ENCODE results near the gene CUL5. TPM values are rescaled to one million over a fixed set of nuclear protein-coding genes. Genes with fewer than 3 reads are reported as not detected.

The CUL5 gene
- polyA plus RNA-seq, 3 donors, result 24.7 to 37.8 (median 36.7) TPM

GRCh38 chr11:107998761-107999160, 9.9 kb upstream of the CUL5 start:
- Mint-ChIP-seq H3K36me3 (no peaks in the 10 kb centered on the region), H3K27me3 (ENCODE audit: low read depth in 3 of 3) (peaks cover 2 to 7% (median 3%) of the 10 kb centered on the region in 3 donors), H3K4me3 (no peak overlapping the region), H3K27ac (peak overlapping the region in 1 of 7 donors; percentile 10), H3K9me3 (peaks cover 0 to 4% (median 0%) of the 10 kb centered on the region in 7 donors), H3K4me1 (peaks cover 2% of the 10 kb centered on the region)
- H3K9ac ChIP-seq (ENCODE audit: insufficient read depth, low read length, poor library complexity, severe bottlenecking), result no peak overlapping the region
- H3K36me3 ChIP-seq (replicated peaks in 1 of 2; ENCODE audit: control insufficient read depth in 1 of 2, insufficient read depth in 2 of 2, low read length in 2 of 2), result no peaks in the 10 kb centered on the region
- no peak overlapping the region for H3K4me2 ChIP-seq (replicated peaks; ENCODE audit: extremely low read depth, low read length, poor library complexity, severe bottlenecking)
- H3K27ac ChIP-seq (ENCODE audit: low read depth in 1 of 2, low read length in 2 of 2), result no peak overlapping the region
- H3K79me2 ChIP-seq (ENCODE audit: insufficient read depth, low read length), result no peaks in the 10 kb centered on the region
- intact Hi-C loops (cut with micrococcal nuclease), result no loop called here
- H4K20me1 ChIP-seq (ENCODE audit: insufficient read depth, low read length), result no peaks in the 10 kb centered on the region
- no peak overlapping the region for H2AFZ ChIP-seq (ENCODE audit: insufficient read depth, low read depth, low read length, poor library complexity, severe bottlenecking)
- no peaks in the 10 kb centered on the region for H3K4me1 ChIP-seq (ENCODE audit: control insufficient read depth in 1 of 2, insufficient read depth in 2 of 2, low read length in 2 of 2)
- WGBS (ENCODE audit: insufficient coverage), result 93% methylated on average over 5 of the region's 6 CpGs
- H3K4me3 ChIP-seq (replicated peaks in 1 of 3; ENCODE audit: low read depth in 2 of 3, low read length in 3 of 3), result no peak overlapping the region
- no peaks in the 10 kb centered on the region for H3K27me3 ChIP-seq (ENCODE audit: control insufficient read depth in 2 of 2, insufficient read depth in 2 of 2, low read length in 2 of 2)
- TF ChIP-seq, protein P1, sequence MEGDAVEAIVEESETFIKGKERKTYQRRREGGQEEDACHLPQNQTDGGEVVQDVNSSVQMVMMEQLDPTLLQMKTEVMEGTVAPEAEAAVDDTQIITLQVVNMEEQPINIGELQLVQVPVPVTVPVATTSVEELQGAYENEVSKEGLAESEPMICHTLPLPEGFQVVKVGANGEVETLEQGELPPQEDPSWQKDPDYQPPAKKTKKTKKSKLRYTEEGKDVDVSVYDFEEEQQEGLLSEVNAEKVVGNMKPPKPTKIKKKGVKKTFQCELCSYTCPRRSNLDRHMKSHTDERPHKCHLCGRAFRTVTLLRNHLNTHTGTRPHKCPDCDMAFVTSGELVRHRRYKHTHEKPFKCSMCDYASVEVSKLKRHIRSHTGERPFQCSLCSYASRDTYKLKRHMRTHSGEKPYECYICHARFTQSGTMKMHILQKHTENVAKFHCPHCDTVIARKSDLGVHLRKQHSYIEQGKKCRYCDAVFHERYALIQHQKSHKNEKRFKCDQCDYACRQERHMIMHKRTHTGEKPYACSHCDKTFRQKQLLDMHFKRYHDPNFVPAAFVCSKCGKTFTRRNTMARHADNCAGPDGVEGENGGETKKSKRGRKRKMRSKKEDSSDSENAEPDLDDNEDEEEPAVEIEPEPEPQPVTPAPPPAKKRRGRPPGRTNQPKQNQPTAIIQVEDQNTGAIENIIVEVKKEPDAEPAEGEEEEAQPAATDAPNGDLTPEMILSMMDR (IDR thresholded peaks at IDR 0.05), result no peak
- no peak for DNase-seq
- H3K9me3 ChIP-seq (replicated peaks in 1 of 2; ENCODE audit: control insufficient read depth in 1 of 2, insufficient read depth in 1 of 2, low read length in 2 of 2), result no peaks in the 10 kb centered on the region

DNA sequence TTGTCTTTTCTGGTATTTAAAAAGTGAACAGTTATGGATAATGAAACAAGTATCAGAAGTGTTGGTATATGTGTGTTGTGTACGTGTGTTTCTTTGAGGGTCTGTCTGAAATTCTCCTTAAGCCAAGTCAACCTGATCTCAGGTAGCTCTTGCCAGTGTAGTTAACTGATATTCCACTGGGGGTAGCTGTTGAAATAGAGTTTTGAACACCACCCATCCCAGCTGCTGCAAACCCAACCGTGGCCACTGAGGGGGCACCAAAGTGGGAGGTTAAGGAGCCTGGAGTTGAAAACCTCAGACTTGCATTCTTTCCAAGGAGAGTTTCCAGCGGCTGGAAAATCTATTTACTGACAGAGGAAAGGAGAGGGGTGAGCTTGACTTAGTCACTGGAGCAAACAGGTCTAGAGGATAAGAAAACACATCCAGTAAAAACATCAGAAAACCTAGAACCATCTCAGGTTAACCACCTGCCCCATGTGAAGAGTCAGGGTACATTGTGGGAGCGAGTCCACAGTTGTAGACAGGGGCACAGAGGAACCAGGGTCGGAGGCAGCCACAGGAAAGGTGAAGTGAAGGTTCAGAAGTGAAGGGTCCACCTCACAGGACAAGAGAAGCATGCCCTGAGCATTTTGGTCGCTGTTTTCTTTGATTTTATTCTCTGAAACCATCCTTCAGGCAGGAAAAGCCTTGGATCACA, 8.8 kb upstream of the CUL5 start:
- no peak overlapping the region for H3K4me2 ChIP-seq (replicated peaks; ENCODE audit: extremely low read depth, low read length, poor library complexity, severe bottlenecking)
- no peaks in the 10 kb centered on the region for H3K36me3 ChIP-seq (replicated peaks in 1 of 2; ENCODE audit: control insufficient read depth in 1 of 2, insufficient read depth in 2 of 2, low read length in 2 of 2)
- H3K79me2 ChIP-seq (ENCODE audit: insufficient read depth, low read length), result no peaks in the 10 kb centered on the region
- peak; percentile 10 to 13 (median 11) for DNase-seq
- H3K4me1 ChIP-seq (ENCODE audit: control insufficient read depth in 1 of 2, insufficient read depth in 2 of 2, low read length in 2 of 2), result no peaks in the 10 kb centered on the region
- no peak overlapping the region for H3K4me3 ChIP-seq (replicated peaks in 1 of 3; ENCODE audit: low read depth in 2 of 3, low read length in 3 of 3)
- no peaks in the 10 kb centered on the region for H3K9me3 ChIP-seq (replicated peaks in 1 of 2; ENCODE audit: control insufficient read depth in 1 of 2, insufficient read depth in 1 of 2, low read length in 2 of 2)
- intact Hi-C loops (cut with micrococcal nuclease), result loop anchor here (10.0 kb wide), 1 partner anchor 75 kb away; the partner anchor contains the start of gene RAB39A (in 2 of the 2)
- Mint-ChIP-seq H3K36me3 (no peaks in the 10 kb centered on the region), H3K9me3 (peaks cover 0 to 3% (median 0%) of the 10 kb centered on the region in 7 donors), H3K4me3 (no peak overlapping the region), H3K4me1 (peaks cover 3% of the 10 kb centered on the region), H3K27ac (no peak overlapping the region), H3K27me3 (ENCODE audit: low read depth in 3 of 3) (peaks cover 2 to 7% (median 3%) of the 10 kb centered on the region in 3 donors)
- no peak overlapping the region for H2AFZ ChIP-seq (ENCODE audit: insufficient read depth, low read depth, low read length, poor library complexity, severe bottlenecking)
- H3K27me3 ChIP-seq (ENCODE audit: control insufficient read depth in 2 of 2, insufficient read depth in 2 of 2, low read length in 2 of 2), result no peaks in the 10 kb centered on the region
- 20% methylated on average over 1 of the region's 6 CpGs for WGBS (ENCODE audit: insufficient coverage)
- no peak overlapping the region for H3K9ac ChIP-seq (ENCODE audit: insufficient read depth, low read length, poor library complexity, severe bottlenecking)
- H4K20me1 ChIP-seq (ENCODE audit: insufficient read depth, low read length), result no peaks in the 10 kb centered on the region
- TF ChIP-seq, protein P1 (IDR thresholded peaks at IDR 0.05), result peak; percentile 44
- H3K27ac ChIP-seq (ENCODE audit: low read depth in 1 of 2, low read length in 2 of 2), result no peak overlapping the region
